H1 (cell line): ENCODE data around the gene RPTOR. TPM values are rescaled to one million over a fixed set of nuclear protein-coding genes. Genes with fewer than 3 reads are reported as not detected.

ENCODE experiments used
- CTCF ChIA-PET: fragments of 300-600 bp; sonication (Branson Sonifier 250); formaldehyde crosslinking; loops from one replicate; lab custom pipeline; 2021; ENCODE audit not compliant: partially characterized antibody; lab: Charles Lee
- POLR2A ChIA-PET: fragments of 300-600 bp; sonication (Branson Sonifier 250); formaldehyde crosslinking; loops from one replicate; lab custom pipeline; 2021; ENCODE audit warnings: inconsistent platforms; ENCODE audit not compliant: partially characterized antibody; lab: Charles Lee
- DNase-seq, 2 experiments: peaks; one replicate each; pipeline versions ENCODE4 v3.0.0 to v3.0.0-alpha.2; 2010 to 2022; ENCODE audit warnings: low spot score in 2 of 2, low read depth in 1 of 2, mixed read lengths in 1 of 2
- FAIRE-seq: peaks from 2 replicates; lab custom pipeline; 2011; peaks lifted over from hg19 to GRCh38; lab: Jason Lieb, UNC
- H2AFZ ChIP-seq: 2 replicates; pipeline ENCODE4 v1.8.1; 2012; ENCODE audit warnings: low read length, inconsistent platforms
- H2AK5ac ChIP-seq: 2 replicates; pipeline ENCODE4 v1.6.1; 2013; ENCODE audit warnings: low read depth, low read length
- H2BK120ac ChIP-seq: replicated peaks from 2 replicates; pipeline ENCODE3; 2013; ENCODE audit warnings: low read depth, low read length, inconsistent platforms
- H2BK12ac ChIP-seq: 2 replicates; pipeline ENCODE4 v1.6.1; 2013; ENCODE audit warnings: low read depth, low read length
- H2BK15ac ChIP-seq: 2 replicates; pipeline ENCODE4 v1.6.1; 2013; ENCODE audit warnings: low read length
- H2BK20ac ChIP-seq: 2 replicates; pipeline ENCODE4 v1.6.1; 2013; ENCODE audit warnings: low read length
- H2BK5ac ChIP-seq: 2 replicates; pipeline ENCODE4 v1.6.1; 2013; ENCODE audit warnings: low read depth, low read length
- H3K14ac ChIP-seq: 2 replicates; pipeline ENCODE4 v1.6.1; 2013; ENCODE audit warnings: inconsistent platforms; ENCODE audit not compliant: insufficient read length
- H3K18ac ChIP-seq: 2 replicates; pipeline ENCODE4 v1.6.1; 2013; ENCODE audit warnings: low read length; ENCODE audit errors: extremely low read depth
- H3K23ac ChIP-seq: 2 replicates; pipeline ENCODE4 v1.6.1; 2013; ENCODE audit warnings: inconsistent platforms; ENCODE audit not compliant: insufficient read length
- H3K23me2 ChIP-seq: 2 replicates; pipeline ENCODE4 v1.6.1; 2013; ENCODE audit warnings: low read depth, low read length
- H3K27ac ChIP-seq: 2 replicates; pipeline ENCODE4 v1.6.1; 2011; ENCODE audit warnings: low read depth, low read length, inconsistent platforms
- H3K27me3 ChIP-seq, 4 experiments: replicated peaks in 1 of 4; 1 replicate in 1 of 4; 2 replicates in 3 of 4; pipeline versions ENCODE4 v1.6.1 to v1.8.1; 2011 to 2013; ENCODE audit warnings: low read length in 3 of 4, mild to moderate bottlenecking in 3 of 4, inconsistent platforms in 2 of 4, mixed read lengths in 2 of 4, moderate library complexity in 1 of 4; ENCODE audit not compliant: control insufficient read depth in 3 of 4, insufficient read depth in 3 of 4; ENCODE audit errors: extremely low read depth in 1 of 4
- H3K36me3 ChIP-seq, 4 experiments: 2 replicates each; pipeline versions ENCODE4 v1.6.1 to v1.8.1; 2011 to 2013; ENCODE audit warnings: mild to moderate bottlenecking in 4 of 4, low read length in 3 of 4, moderate library complexity in 2 of 4, control low read depth in 1 of 4, inconsistent platforms in 1 of 4; ENCODE audit not compliant: insufficient read depth in 4 of 4, control insufficient read depth in 2 of 4
- H3K4ac ChIP-seq: replicated peaks from 2 replicates; pipeline ENCODE3; 2013; ENCODE audit warnings: low read length, low read depth, mixed read lengths, inconsistent platforms; ENCODE audit not compliant: insufficient read length
- H3K4me1 ChIP-seq, 4 experiments: replicated peaks in 1 of 4; 1 replicate in 1 of 4; 2 replicates in 3 of 4; pipeline versions ENCODE4 v1.6.1 to v1.8.1; 2011 to 2013; ENCODE audit warnings: low read length in 3 of 4, inconsistent platforms in 2 of 4, mixed read lengths in 1 of 4; ENCODE audit not compliant: insufficient read depth in 4 of 4, control insufficient read depth in 3 of 4
- H3K4me2 ChIP-seq, 2 experiments: 2 replicates each; pipeline versions ENCODE4 v1.6.1 to v1.8.1; 2011 to 2013; ENCODE audit warnings: low read depth in 2 of 2, low read length in 2 of 2, control low read depth in 1 of 2, inconsistent platforms in 1 of 2, mild to moderate bottlenecking in 1 of 2; ENCODE audit not compliant: insufficient read depth in 1 of 2
- H3K4me3 ChIP-seq, 4 experiments: fragments of 200-600, 300-600 bp in 1 of 4; sonication (generic), shearing (Covaris generic), sonication (Bioruptor Twin) in 1 of 4; 2 replicates each; pipeline versions ENCODE4 v1.5.1 to v1.8.1; 2011 to 2016; ENCODE audit warnings: low read length in 4 of 4, low read depth in 3 of 4, control low read depth in 2 of 4, inconsistent platforms in 2 of 4, mild to moderate bottlenecking in 2 of 4, mixed read lengths in 1 of 4, moderate library complexity in 1 of 4; ENCODE audit not compliant: insufficient read depth in 2 of 4; ENCODE audit errors: extremely low read depth in 1 of 4
- H3K56ac ChIP-seq: replicated peaks from 2 replicates; pipeline ENCODE3; 2013; ENCODE audit warnings: low read depth, mild to moderate bottlenecking, mixed read lengths, low read length, inconsistent platforms; ENCODE audit not compliant: insufficient read length
- H3K79me1 ChIP-seq: 2 replicates; pipeline ENCODE4 v1.6.1; 2013; ENCODE audit warnings: low read depth, low read length, control low read depth
- H3K79me2 ChIP-seq, 2 experiments: 2 replicates each; pipeline versions ENCODE4 v1.6.1 to v1.8.1; 2012 to 2013; ENCODE audit warnings: low read length in 2 of 2, mild to moderate bottlenecking in 2 of 2, inconsistent platforms in 1 of 2; ENCODE audit not compliant: insufficient read depth in 2 of 2, control insufficient read depth in 1 of 2
- H3K9ac ChIP-seq, 4 experiments: replicated peaks in 1 of 4; 1 replicate in 1 of 4; 2 replicates in 3 of 4; pipeline versions ENCODE4 v1.6.1 to v1.8.1; 2011 to 2013; ENCODE audit warnings: low read depth in 3 of 4, low read length in 3 of 4, control low read depth in 2 of 4, mild to moderate bottlenecking in 2 of 4, moderate library complexity in 2 of 4, inconsistent platforms in 1 of 4; ENCODE audit errors: extremely low read depth in 1 of 4
- H3K9me3 ChIP-seq, 2 experiments: 2 replicates each; pipeline versions ENCODE4 v1.6.1 to v1.8.1; 2012 to 2013; ENCODE audit warnings: mild to moderate bottlenecking in 2 of 2, moderate library complexity in 2 of 2, control low read depth in 1 of 2, inconsistent platforms in 1 of 2, low read depth in 1 of 2, low read length in 1 of 2, mixed read lengths in 1 of 2; ENCODE audit not compliant: insufficient read depth in 2 of 2
- H4K20me1 ChIP-seq, 2 experiments: replicated peaks in 1 of 2; 2 replicates each; pipeline versions ENCODE3 to v1.8.1; 2011 to 2013; ENCODE audit warnings: inconsistent platforms in 2 of 2, low read length in 2 of 2, mild to moderate bottlenecking in 1 of 2; ENCODE audit not compliant: insufficient read depth in 2 of 2, control insufficient read depth in 1 of 2
- H4K5ac ChIP-seq: 2 replicates; pipeline ENCODE4 v1.6.1; 2013; ENCODE audit warnings: low read length, low read depth, mixed read lengths, inconsistent platforms; ENCODE audit not compliant: insufficient read length
- H4K8ac ChIP-seq: 2 replicates; pipeline ENCODE4 v1.8.0; 2013; ENCODE audit warnings: mild to moderate bottlenecking, moderate library complexity, low read length, inconsistent platforms; ENCODE audit not compliant: insufficient read depth; ENCODE audit errors: extremely low read depth
- H4K91ac ChIP-seq: replicated peaks from 2 replicates; pipeline ENCODE3; 2013; ENCODE audit warnings: low read length, mixed read lengths, inconsistent platforms; ENCODE audit not compliant: insufficient read length
- ASH2L ChIP-seq: fragments of 200-600, 300-600 bp; sonication (generic); IDR thresholded peaks from one replicate; pipeline ENCODE4 v1.7.1; 2017; ENCODE audit warnings: low read length
- CHD2 ChIP-seq: IDR thresholded peaks from 2 replicates; pipeline ENCODE4 v1.6.1; 2012; ENCODE audit warnings: low read length, improper control_type of control experiment
- GABPA ChIP-seq: IDR thresholded peaks from 2 replicates; pipeline ENCODE4 v1.6.1; 2011; ENCODE audit warnings: mild to moderate bottlenecking, low read length, moderate library complexity, borderline replicate concordance; ENCODE audit not compliant: insufficient read depth
- HDAC6 ChIP-seq: IDR thresholded peaks from one replicate; pipeline ENCODE4 v1.7.1; 2012; ENCODE audit warnings: low read depth, mild to moderate bottlenecking, inconsistent platforms, low read length, moderate library complexity
- MAX ChIP-seq: IDR thresholded peaks from 2 replicates; pipeline ENCODE4 v1.6.1; 2012; ENCODE audit warnings: inconsistent platforms
- POLR2A ChIP-seq, 2 experiments: IDR thresholded peaks; 1 replicate in 1 of 2; 2 replicates in 1 of 2; pipeline ENCODE4 v1.6.1; 2011; ENCODE audit warnings: low read depth in 2 of 2, low read length in 2 of 2, mild to moderate bottlenecking in 2 of 2; ENCODE audit errors: control extremely low read depth in 1 of 2
- SAP30 ChIP-seq: fragments of 300-600 bp; sonication (generic); IDR thresholded peaks from 2 replicates; pipeline ENCODE4 v1.7.1; 2012; ENCODE audit warnings: low read length, moderate library complexity, mild to moderate bottlenecking, inconsistent platforms; ENCODE audit not compliant: insufficient read depth, insufficient replicate concordance
- SIN3A ChIP-seq, 2 experiments: IDR thresholded peaks in 1 of 2; conservative IDR thresholded peaks in 1 of 2; 2 replicates each; pipeline ENCODE4 v1.6.1; 2011 to 2012; ENCODE audit warnings: low read length in 2 of 2, improper control_type of control experiment in 1 of 2, low read depth in 1 of 2, mild to moderate bottlenecking in 1 of 2
- SIX5 ChIP-seq: IDR thresholded peaks from 2 replicates; pipeline ENCODE4 v1.6.1; 2011; ENCODE audit warnings: mild to moderate bottlenecking, low read depth, low read length
- SUZ12 ChIP-seq: fragments of 200-600 bp; sonication (generic); IDR thresholded peaks from 2 replicates; pipeline ENCODE4 v1.6.1; 2012; ENCODE audit warnings: mild to moderate bottlenecking, inconsistent platforms, low read length, moderate library complexity, mixed read lengths
- USF2 ChIP-seq: IDR thresholded peaks from 2 replicates; pipeline ENCODE4 v1.6.1; 2011; ENCODE audit warnings: low read length, improper control_type of control experiment
- WGBS, 2 experiments: shearing (Covaris generic) in 1 of 2; methylation state at CpG; one replicate each; pipeline versions ENCODE4 v1.1.6 to v1.1.7; 2013 to 2015; ENCODE audit warnings: low lambda C conversion rate in 2 of 2, mixed read lengths in 2 of 2, inconsistent platforms in 1 of 2, low coverage in 1 of 2, missing lambda C conversion rate in 1 of 2; ENCODE audit not compliant: insufficient replicate concordance in 2 of 2, insufficient coverage in 1 of 2, insufficient read length in 1 of 2; ENCODE audit errors: extremely low coverage in 1 of 2, missing lambda C conversion rate in 1 of 2; 5-methylcytosine and 5-hydroxymethylcytosine counted together
- polyA plus RNA-seq, 7 experiments: library from polyadenylated mRNA; depleted of rRNA in 3 of 7; stranded (reverse) in 5 of 7; unstranded in 2 of 7; fragments of >200 nt in 5 of 7; fragments of 200-250 nt in 2 of 7; gene quantifications; 1 replicate in 5 of 7; 2 replicates in 1 of 7; 4 replicates in 1 of 7; pipeline versions ENCODE4 v1.2.1 to v1.2.3, GENCODE V29; 2011 to 2013; ENCODE audit warnings: missing spikeins in 2 of 7, mixed read lengths in 2 of 7
- total RNA-seq: library from RNA; stranded (reverse); fragmentation: NEBNext Ultra II Directional; extraction: Animal tissue kit (Norgen Biotek cat#: 25700); gene quantifications from 2 replicates; pipeline ENCODE4 v1.2.1, GENCODE V29; 2021

RPTOR gene
- total and polyA plus RNA-seq, 2 of the 8 experiments (the other 6 are each of a cell fraction or from before 2014, with no cell fraction given) = 6.9 to 28.7 TPM

- Histone ChIP-seq H3K36me3 (peaks cover 0 to 2% (median 0%) of the 10 kb centered on the region in 4 experiments; a peak in 1 of 8 replicates), H3K56ac (no peak overlapping the region), H3K4ac (no peak overlapping the region), H4K8ac (no peak overlapping the region), H2BK5ac (0 out of 2 replicates have a peak overlapping the region, but pooled peaks have one; percentile 60), H4K5ac (no peak overlapping the region), H2BK12ac (no peak overlapping the region; the same call in 1 of the 2 replicates), H2BK20ac (no peak overlapping the region), H4K91ac (peak overlapping the region; percentile 66), H3K4me3 (no peak overlapping the region), H3K23me2 (no peaks in the 10 kb centered on the region), H3K4me2 (no peak overlapping the region), H4K20me1 (peaks cover 0 to 6% of the 10 kb centered on the region in 2 experiments), H3K79me2 (no peaks in the 10 kb centered on the region), H3K27ac (no peak overlapping the region), H3K79me1 (no peaks in the 10 kb centered on the region), H3K4me1 (peaks cover 15 to 28% (median 18%) of the 10 kb centered on the region in 4 experiments), H2AFZ (no peak overlapping the region), H2AK5ac (no peak overlapping the region), H3K14ac (no peak overlapping the region), H3K9me3 (no peaks in the 10 kb centered on the region), H3K23ac (no peak overlapping the region), H2BK120ac (no peak overlapping the region), H3K9ac (no peak overlapping the region), H2BK15ac (no peak overlapping the region), H3K27me3 (no peaks in the 10 kb centered on the region), H3K18ac (no peak overlapping the region)
- POLR2A ChIA-PET = interaction anchor here (0.5 to 3.4 kb wide), 3 partner anchors 10 to 73 kb away, joined by 4 to 9 read pairs (median 4); no protein-coding TSS in a partner anchor
- WGBS, 2 experiments = 87% methylated on average over 23 of the region's 23 CpGs; no CpG with 5 or more reads in 1 of the 2 experiments
- FAIRE-seq (no peak), DNase-seq (no peak)
- CTCF ChIA-PET = interaction anchor here (0.6 to 2.1 kb wide), 9 partner anchors 11 to 160 kb away, joined by 3 to 8 read pairs (median 3); no protein-coding TSS in a partner anchor
- TF ChIP-seq SIX5 (no peak), SUZ12 (no peak), SIN3A (conservative IDR thresholded peaks at IDR 0.05 in 1 of 2, IDR thresholded peaks at IDR 0.05 in 1 of 2; ENCODE audit: low read depth in 1 of 2, low read length in 2 of 2) (no peak), USF2 (no peak), MAX (no peak), CHD2 (no peak), ASH2L (no peak), SAP30 (no peak), POLR2A (IDR thresholded peaks at IDR 0.05; ENCODE audit: control extremely low read depth in 1 of 2, low read depth in 2 of 2, low read length in 2 of 2) (no peak), GABPA (no peak), HDAC6 (no peak)
Observed at GRCh38 chr17:80826346-80826954, 281.8 kb downstream of the RPTOR start.
